Liver (tissue), 3 donors: ENCODE data around the gene PFN1.

Experiments
- JUND ChIP-seq, 2 donors: IDR thresholded peaks; 2 replicates each; pipeline ENCODE4 v1.6.1; 2016; ENCODE audit warnings: antibody characterized with exemption in 2 of 2
- REST ChIP-seq: IDR thresholded peaks from 2 replicates; pipeline ENCODE4 v1.6.1; 2016; ENCODE audit warnings: antibody characterized with exemption, mild to moderate bottlenecking
- ZBTB33 ChIP-seq: IDR thresholded peaks from 2 replicates; pipeline ENCODE4 v1.6.1; 2016; ENCODE audit warnings: antibody characterized with exemption
- TF ChIP-seq, protein P1 (sequence below): fragments of 150-350 bp; IDR thresholded peaks from 2 replicates; pipeline ENCODE4 v1.5.1; 2017; ENCODE audit warnings: improper control_type of control experiment, low read depth, low read length; ENCODE audit not compliant: missing input control
- donor health status: healthy.
- donor health status: healthy.

- no peak for TF ChIP-seq REST
- TF ChIP-seq, protein P1, sequence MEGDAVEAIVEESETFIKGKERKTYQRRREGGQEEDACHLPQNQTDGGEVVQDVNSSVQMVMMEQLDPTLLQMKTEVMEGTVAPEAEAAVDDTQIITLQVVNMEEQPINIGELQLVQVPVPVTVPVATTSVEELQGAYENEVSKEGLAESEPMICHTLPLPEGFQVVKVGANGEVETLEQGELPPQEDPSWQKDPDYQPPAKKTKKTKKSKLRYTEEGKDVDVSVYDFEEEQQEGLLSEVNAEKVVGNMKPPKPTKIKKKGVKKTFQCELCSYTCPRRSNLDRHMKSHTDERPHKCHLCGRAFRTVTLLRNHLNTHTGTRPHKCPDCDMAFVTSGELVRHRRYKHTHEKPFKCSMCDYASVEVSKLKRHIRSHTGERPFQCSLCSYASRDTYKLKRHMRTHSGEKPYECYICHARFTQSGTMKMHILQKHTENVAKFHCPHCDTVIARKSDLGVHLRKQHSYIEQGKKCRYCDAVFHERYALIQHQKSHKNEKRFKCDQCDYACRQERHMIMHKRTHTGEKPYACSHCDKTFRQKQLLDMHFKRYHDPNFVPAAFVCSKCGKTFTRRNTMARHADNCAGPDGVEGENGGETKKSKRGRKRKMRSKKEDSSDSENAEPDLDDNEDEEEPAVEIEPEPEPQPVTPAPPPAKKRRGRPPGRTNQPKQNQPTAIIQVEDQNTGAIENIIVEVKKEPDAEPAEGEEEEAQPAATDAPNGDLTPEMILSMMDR = peak; percentile 72
- no peak for TF ChIP-seq JUND (IDR thresholded peaks at IDR 0.05)
- TF ChIP-seq ZBTB33 = no peak
These were observed 45.1 kb downstream of the PFN1 start, which contains the start of gene CHRNE for GRCh38 chr17:4903051-4903818.
